ENCODE results near the gene ATL2.

DNA sequence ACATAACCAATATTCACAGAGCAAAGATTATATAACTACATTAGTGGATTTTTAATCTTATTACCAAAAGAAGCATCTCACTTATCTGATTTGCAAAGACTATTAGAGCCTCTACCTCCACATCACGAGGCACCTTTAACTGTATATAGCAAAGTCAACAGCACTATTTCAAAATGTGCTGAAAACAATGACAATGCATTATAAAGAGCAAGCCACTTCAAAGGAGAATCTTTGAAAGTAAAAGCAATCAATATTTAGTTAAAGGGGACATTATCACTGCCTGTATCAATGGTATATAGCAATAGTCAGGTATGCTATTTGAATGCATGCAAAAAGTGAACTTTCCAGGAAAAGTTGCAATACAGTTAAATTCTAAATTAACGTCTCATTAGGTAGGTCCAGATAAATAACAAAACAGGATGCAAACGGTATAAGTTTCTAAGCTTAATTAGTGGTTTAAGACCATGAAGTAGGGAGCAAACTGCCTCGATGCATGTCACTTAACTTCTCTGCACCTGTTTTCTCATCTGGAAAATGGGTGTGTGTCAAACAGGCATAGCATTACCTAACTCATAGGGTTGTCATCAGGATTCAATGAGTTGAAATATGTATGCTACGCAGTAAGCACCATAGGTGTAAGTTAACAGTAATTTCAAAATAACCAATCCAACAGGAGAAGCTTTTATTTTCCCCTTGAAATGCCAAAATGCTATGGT, 31.6 kb downstream of the ATL2 start:
- TF ChIP-seq, protein P1, sequence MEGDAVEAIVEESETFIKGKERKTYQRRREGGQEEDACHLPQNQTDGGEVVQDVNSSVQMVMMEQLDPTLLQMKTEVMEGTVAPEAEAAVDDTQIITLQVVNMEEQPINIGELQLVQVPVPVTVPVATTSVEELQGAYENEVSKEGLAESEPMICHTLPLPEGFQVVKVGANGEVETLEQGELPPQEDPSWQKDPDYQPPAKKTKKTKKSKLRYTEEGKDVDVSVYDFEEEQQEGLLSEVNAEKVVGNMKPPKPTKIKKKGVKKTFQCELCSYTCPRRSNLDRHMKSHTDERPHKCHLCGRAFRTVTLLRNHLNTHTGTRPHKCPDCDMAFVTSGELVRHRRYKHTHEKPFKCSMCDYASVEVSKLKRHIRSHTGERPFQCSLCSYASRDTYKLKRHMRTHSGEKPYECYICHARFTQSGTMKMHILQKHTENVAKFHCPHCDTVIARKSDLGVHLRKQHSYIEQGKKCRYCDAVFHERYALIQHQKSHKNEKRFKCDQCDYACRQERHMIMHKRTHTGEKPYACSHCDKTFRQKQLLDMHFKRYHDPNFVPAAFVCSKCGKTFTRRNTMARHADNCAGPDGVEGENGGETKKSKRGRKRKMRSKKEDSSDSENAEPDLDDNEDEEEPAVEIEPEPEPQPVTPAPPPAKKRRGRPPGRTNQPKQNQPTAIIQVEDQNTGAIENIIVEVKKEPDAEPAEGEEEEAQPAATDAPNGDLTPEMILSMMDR (IDR thresholded peaks at IDR 0.05) = no peak
- TF ChIP-seq ZFX (IDR thresholded peaks at IDR 0.05; ENCODE audit: borderline replicate concordance) = no peak
